Measurements from ENCODE around the gene SYNM. TPM values are rescaled to one million over a fixed set of nuclear protein-coding genes. Genes with fewer than 3 reads are reported as not detected.

SYNM gene
- total and polyA plus RNA-seq, 2 of the 8 experiments (the other 6 are each of a cell fraction or from before 2014, with no cell fraction given): 0.89 to 2.0 TPM

GRCh38 chr15:99074446-99074845 lies 30.4 kb upstream of the SYNM start (continued):
- no peak for TF ChIP-seq CHD7 (IDR thresholded peaks at IDR 0.05; ENCODE audit: insufficient replicate concordance, low read length)
- no peak for TF ChIP-seq BRCA1 (IDR thresholded peaks at IDR 0.05; ENCODE audit: low read depth, low read length)
